Activated CD8-positive, alpha-beta memory T cell treated with anti-CD3 and anti-CD28 coated beads for 48 hours (primary cell): Measurements from ENCODE around the gene SBF2.
"Not testable (repeated sequence)": the region's sequence is repeated elsewhere in the genome, so short reads cannot be mapped to it uniquely, and the experiment has no call there.

Experiments used
- DNase-seq, 3 experiments: peaks; one replicate each; pipeline ENCODE4 v3.0.0-alpha.2; 2020; ENCODE audit warnings: low read depth in 2 of 3, low spot score in 2 of 3

The SBF2 gene

GRCh38 chr11:9969068-9969467, 325.0 kb downstream of the SBF2 start:
- DNase-seq, result no peak

GRCh38 chr11:9962722-9963121, 331.3 kb downstream of the SBF2 start:
- no peak for DNase-seq

- DNase-seq, result no peak
Measured at GRCh38 chr11:9957072-9957471, 336.9 kb downstream of the SBF2 start.

GRCh38 chr11:9956483-9956882, 337.5 kb downstream of the SBF2 start:
- DNase-seq, result no peak

DNA sequence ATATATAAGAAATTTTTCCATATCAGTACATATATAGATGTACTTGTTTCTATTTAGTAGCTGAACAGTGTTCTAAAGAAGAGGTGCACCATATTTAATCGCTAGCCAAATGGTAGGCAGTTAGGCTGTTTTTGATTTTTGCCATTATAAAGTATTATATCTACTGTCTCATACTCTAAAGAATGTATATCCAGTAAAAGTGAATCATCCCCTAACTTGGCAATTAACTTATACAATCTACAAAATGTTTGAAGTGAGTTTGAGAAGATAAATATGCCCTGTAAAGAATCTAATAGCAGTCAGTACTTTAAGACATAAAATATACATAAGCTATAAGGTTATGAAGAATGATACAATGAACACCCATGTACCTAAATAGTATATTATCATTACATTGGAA, 338.6 kb downstream of the SBF2 start:
- no peak for DNase-seq

DNA sequence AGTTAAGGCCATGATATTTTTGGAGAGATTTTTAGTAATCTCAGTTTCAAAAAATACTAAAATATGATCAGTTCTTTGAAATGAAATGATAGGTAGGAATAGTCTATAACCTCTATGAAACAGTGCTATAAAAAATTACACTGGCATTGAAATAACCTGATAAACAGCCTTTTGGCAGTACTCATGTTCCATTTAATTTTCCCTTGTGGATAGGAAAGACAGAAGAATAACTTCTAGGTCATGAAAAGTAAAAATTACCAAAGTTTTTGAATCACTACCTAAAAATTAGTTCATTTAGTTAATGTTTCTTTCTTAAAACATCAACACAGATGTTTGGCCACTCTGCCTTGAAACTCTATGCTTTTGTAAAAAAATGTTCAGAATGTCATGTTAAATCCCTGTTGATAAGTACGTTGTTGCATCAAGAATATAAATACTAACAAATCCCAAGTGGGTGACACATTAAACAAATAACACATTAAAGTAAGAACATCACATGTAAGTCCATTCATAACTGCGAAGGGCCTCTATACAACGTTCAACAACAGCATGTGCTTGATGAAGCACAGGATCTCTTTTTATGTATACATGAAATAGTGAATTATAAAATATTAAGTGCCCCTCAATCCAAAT, 339.9 kb downstream of the SBF2 start:
- no peak for DNase-seq

DNA sequence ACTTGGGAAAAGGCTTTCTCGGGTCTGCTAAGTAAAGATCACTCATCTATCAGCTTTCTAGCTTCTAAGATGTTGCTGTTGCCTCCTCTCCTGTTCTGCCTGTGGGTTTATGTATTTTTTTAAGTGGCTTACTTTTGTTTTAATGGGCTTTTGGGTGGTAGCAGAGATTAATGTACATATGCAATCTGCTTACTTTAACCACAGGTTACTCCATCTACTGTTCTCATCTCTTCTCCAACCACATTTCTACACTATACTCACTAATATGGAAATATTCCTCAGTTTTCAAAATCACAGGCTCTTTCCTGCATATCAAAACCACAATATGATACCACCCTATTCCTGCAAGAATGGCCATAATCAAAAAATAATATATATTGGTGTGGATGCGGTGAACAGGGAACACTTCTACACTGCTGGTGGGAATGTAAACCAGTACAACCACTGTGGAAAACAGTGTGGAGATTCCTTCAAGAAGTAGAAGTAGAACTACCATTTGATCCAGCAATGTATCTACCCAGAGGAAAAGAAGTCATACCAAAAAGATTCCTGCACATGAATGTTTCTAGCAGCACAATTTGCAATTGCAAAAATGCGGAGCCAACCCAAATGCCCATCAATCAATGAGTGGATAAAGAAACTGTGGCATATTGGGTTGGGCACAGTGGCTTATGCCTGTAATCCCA, 341.4 kb downstream of the SBF2 start:
- DNase-seq, result no peak

- DNase-seq, result no peak
Measured at GRCh38 chr11:9951807-9952206, 342.2 kb downstream of the SBF2 start.

DNA sequence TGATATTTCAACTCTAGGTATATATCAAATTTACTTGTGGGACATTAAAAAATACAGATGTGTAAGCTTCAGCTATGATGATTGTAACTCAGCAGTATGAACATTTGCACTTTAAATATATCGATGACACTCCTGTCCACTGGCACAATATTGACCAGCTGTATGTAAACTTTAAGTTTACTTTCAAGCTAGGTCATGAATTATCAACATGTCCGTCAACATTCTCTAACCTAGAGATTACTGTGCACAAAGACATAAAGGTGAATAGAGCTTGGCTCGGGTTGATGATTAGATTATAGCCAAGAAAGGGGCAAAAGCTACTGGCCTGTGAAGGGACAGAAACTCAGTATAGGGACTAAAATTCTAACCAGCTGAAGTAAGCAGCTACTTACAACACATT, 343.6 kb downstream of the SBF2 start:
- no peak for DNase-seq

- no peak for DNase-seq
Measured at GRCh38 chr11:9947231-9947864, 346.7 kb downstream of the SBF2 start.

DNA sequence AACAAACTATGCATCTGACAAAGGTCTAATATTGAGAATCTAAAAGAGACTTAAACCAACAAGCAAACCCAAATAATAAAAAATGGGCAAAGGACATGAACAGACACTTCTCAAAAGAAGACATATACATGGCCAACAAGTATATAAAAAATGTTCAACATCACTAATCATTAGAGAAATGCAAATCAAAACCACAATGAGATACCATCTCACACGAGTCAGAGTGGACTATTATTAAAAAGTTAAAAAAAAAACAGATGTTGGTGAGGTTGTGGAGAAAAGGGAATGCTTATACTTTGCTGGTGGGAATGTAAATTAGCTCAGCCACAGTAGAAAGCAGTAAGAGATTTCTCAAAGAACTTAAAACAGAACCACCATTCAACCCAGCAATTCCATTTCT, 348.3 kb downstream of the SBF2 start:
- not testable (repeated sequence) for DNase-seq

- no peak for DNase-seq
Measured at GRCh38 chr11:9943386-9944110, 350.5 kb downstream of the SBF2 start.

DNA sequence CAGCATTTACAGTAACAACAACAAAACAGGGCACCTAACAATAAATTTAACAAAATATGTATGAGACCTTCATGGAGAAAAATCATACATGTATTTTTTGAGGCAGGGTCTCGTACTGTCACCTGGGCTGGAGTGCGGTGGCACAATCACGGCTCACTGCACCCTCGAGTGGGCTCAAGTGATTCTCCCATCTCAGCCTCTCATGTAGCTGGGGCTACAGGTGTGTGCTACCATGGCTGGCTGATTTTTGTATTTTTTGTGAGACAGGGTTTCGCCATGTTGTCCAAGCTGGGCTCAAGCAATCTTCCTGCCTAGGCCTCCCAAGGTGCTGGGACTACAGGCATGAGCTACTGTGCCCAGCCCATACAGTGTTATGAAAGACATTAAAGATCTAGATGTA, 352.0 kb downstream of the SBF2 start:
- no peak for DNase-seq

GRCh38 chr11:9939150-9939549, 354.9 kb downstream of the SBF2 start:
- DNase-seq, result not testable (repeated sequence)

DNA sequence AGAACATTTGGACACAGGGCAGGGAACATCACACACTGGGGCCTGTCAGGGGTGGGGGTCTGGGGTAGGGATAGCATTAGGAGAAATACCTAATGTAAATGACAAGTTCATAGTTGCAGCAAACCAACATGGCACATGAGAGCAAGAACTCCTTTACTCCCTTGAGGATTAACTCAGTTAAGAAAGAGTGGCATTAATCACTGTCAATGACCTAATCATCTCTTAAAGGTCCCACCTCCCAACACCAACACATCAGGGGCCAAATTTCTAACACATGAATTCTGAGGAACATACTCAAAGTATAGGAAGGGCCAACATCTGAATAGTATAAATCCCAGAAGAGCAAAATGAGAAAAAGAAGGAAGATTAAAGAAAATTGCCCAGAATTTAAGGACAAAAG, 357.3 kb downstream of the SBF2 start:
- no peak for DNase-seq

DNA sequence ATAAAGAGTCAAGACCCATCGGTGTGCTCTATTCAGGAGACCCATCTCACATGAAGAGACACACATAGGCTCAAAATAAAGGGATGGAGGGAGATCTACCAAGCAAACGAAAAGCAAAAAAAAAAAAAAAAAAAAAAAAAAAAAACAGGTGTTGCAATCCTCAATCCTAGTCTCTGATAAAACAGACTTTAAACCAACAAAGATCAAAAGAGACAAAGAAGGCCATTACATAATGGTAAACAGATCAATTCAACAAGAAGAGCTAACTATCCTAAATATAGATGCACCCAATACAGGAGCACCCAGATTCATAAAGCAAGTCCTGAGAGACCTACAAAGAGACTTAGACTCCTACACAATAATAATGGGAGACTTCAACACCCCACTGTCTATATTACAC, 361.2 kb downstream of the SBF2 start:
- DNase-seq, result not testable (repeated sequence)

- DNase-seq, result not testable (repeated sequence)
Measured at GRCh38 chr11:9930562-9931331, 363.3 kb downstream of the SBF2 start.

DNA sequence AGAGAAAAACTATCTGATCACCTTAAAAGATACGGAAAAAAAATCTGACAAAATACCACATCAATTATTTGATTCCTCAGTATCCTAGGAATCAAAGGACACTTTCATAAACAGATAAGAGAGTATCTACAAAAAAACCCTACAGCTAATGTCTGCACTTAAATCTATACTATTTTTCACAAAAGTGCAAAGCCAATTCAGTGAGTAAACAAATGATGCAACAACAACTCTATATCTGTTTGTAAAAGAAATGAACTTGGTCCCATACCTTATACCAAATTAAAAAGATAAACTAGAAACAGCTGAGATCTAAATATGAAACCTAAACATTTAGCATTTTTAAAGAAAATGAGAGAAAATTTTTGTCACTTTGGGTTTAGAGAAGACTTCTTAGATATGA, 366.3 kb downstream of the SBF2 start:
- no peak for DNase-seq

- DNase-seq, result no peak
Measured at GRCh38 chr11:9923280-9923679, 370.7 kb downstream of the SBF2 start.

DNA sequence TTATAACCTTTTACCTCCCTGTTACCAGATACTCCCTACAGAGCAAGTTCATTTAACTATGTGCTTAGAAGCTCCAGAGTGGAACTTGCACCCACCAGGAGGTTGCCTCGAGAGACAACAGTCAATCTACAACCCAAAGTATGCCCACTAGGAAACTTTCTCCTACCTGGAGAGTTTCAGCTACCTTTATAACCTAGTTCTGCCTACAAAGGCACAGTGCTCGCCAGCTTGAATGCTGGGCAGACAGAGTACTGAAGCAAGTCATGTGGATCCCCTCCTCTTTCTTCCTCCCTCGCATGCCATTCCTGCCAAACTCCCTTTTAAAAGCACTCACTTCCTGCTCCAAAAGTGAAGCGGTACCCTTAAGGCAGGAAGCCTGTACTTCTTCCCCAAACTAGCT, 371.2 kb downstream of the SBF2 start:
- no peak for DNase-seq

DNA sequence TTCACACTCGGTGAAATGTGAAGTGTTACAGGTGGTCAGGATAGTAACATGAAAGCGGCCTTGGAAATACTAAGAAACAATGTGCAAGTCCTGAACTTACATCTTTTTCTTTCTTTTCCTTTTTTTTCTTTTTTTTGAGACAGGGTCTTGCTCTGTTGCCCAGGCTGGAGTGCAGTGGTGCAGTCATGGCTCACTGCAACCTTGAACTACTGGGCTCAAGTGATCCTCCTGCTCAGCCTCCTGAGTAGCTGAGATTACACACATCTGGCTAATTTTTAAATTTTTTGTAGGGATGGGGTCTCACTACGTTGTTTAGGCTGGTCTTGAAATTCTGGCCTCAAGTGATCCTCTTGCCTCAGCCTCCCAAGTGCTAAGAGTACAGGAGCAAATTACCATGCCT, 377.5 kb downstream of the SBF2 start:
- DNase-seq, result no peak
